ENCODE data around the gene SFT2D2. TPM values are rescaled to one million over a fixed set of nuclear protein-coding genes. Genes with fewer than 3 reads are reported as not detected.

SFT2D2 gene
- total RNA-seq, 1 experiment from 2014 or later, result 32.1 TPM

DNA sequence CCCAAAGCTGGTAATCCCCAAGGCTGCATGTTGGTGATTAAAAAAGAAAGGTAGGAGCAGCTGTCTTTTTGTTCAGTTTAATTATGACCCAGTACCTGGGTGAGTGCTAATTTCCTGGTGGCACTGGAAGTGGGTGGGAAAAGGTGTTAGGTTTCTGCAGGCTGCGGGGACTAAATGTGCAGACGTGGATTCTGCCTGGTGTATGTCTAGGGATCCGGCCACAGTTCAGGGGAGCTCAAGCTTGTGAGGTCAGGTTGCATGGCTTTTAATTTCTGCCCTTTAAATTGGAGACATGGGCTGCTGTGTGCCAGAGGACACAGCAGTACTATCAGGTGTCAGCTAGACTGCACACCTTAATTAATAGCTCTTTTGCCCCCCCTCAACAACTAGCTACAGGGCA is 34.6 kb downstream of the SFT2D2 start:
- H3K4me2 ChIP-seq (ENCODE audit: insufficient read depth, insufficient read length, low read length), result no peak overlapping the region
- H2AK5ac ChIP-seq (ENCODE audit: insufficient read length, low read length), result no peak overlapping the region

More for the DNA sequence above, 34.6 kb downstream of the SFT2D2 start:
- no peak overlapping the region for H3T11ph ChIP-seq (ENCODE audit: low read length)
- H3K4ac ChIP-seq (ENCODE audit: low read depth, low read length), result no peak overlapping the region
- TF ChIP-seq, protein P1, sequence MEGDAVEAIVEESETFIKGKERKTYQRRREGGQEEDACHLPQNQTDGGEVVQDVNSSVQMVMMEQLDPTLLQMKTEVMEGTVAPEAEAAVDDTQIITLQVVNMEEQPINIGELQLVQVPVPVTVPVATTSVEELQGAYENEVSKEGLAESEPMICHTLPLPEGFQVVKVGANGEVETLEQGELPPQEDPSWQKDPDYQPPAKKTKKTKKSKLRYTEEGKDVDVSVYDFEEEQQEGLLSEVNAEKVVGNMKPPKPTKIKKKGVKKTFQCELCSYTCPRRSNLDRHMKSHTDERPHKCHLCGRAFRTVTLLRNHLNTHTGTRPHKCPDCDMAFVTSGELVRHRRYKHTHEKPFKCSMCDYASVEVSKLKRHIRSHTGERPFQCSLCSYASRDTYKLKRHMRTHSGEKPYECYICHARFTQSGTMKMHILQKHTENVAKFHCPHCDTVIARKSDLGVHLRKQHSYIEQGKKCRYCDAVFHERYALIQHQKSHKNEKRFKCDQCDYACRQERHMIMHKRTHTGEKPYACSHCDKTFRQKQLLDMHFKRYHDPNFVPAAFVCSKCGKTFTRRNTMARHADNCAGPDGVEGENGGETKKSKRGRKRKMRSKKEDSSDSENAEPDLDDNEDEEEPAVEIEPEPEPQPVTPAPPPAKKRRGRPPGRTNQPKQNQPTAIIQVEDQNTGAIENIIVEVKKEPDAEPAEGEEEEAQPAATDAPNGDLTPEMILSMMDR (conservative IDR thresholded peaks at IDR 0.05), result no peak
- H3K56ac ChIP-seq (ENCODE audit: insufficient read length, low read depth, low read length), result no peak overlapping the region
- H3K27me3 Mint-ChIP-seq (ENCODE audit: low read depth), result no peaks in the 10 kb centered on the region
- H3K14ac ChIP-seq (ENCODE audit: insufficient read depth, low read length), result no peak overlapping the region
- WGBS (ENCODE audit: extremely low coverage, insufficient read length, low lambda C conversion rate), result no CpG with 5 or more reads among the region's 3 CpGs
- H3K4me1 ChIP-seq (ENCODE audit: insufficient read depth, low read length), result peaks cover 7% of the 10 kb centered on the region
- no peaks in the 10 kb centered on the region for H3K23me2 ChIP-seq (ENCODE audit: insufficient read length, low read depth, low read length, poor library complexity, severe bottlenecking)
- H3K79me1 ChIP-seq (ENCODE audit: insufficient read depth, low read depth, low read length, poor library complexity, severe bottlenecking), result no peaks in the 10 kb centered on the region
- no peak overlapping the region for H3K18ac ChIP-seq (ENCODE audit: insufficient read length, low read depth, low read length)
- no peak overlapping the region for H4K91ac ChIP-seq (ENCODE audit: insufficient read length, low read depth, low read length)
- peak overlapping the region in 2 of 3 experiments; percentile 7 to 32; a peak in 2 of 7 replicates for H3K27ac Mint-ChIP-seq
- no peak overlapping the region for H4K5ac ChIP-seq (ENCODE audit: insufficient read length, low read depth, low read length)
- no peak overlapping the region for H2BK15ac ChIP-seq (ENCODE audit: low read depth, low read length)
- H3K23ac ChIP-seq (ENCODE audit: insufficient read length, low read depth, low read length), result no peak overlapping the region
- H2BK20ac ChIP-seq (ENCODE audit: low read depth, low read length, poor library complexity, severe bottlenecking), result no peak overlapping the region
- H3K4me1 Mint-ChIP-seq, result peaks cover 24 to 28% of the 10 kb centered on the region in 2 experiments
- no peaks in the 10 kb centered on the region for H3K27me3 ChIP-seq (ENCODE audit: insufficient read depth, low read length)
- peaks cover 5% of the 10 kb centered on the region for H3K9me3 ChIP-seq (ENCODE audit: control insufficient read depth, low read depth, low read length)
- H3K9me3 Mint-ChIP-seq, result peaks cover 38 to 41% of the 10 kb centered on the region in 2 experiments
- no peak overlapping the region for H2BK120ac ChIP-seq (ENCODE audit: low read depth, low read length, poor library complexity, severe bottlenecking)
- no peaks in the 10 kb centered on the region for H4K20me1 ChIP-seq (ENCODE audit: control insufficient read depth, insufficient read depth, insufficient read length)
- no peak overlapping the region for H3K27ac ChIP-seq (ENCODE audit: insufficient read length, low read depth, low read length)
- H4K8ac ChIP-seq (replicated peaks; ENCODE audit: insufficient read length, low read depth, low read length), result no peak overlapping the region
- no peak overlapping the region for H3K4me3 Mint-ChIP-seq
- no peak overlapping the region for H2BK5ac ChIP-seq (ENCODE audit: insufficient read length, low read length)
- H2BK12ac ChIP-seq (ENCODE audit: insufficient read length, low read depth, low read length), result no peak overlapping the region
- peaks cover 38 to 54% (median 41%) of the 10 kb centered on the region in 3 experiments for H3K36me3 Mint-ChIP-seq (ENCODE audit: insufficient read depth in 1 of 3, low read depth in 3 of 3)
- no peak for DNase-seq
- H3K9ac ChIP-seq (ENCODE audit: extremely low read depth, insufficient read length, low read length), result no peak overlapping the region
- no peaks in the 10 kb centered on the region for H3K79me2 ChIP-seq (ENCODE audit: insufficient read depth, low read length)
- H2AFZ ChIP-seq (ENCODE audit: low read length), result no peak overlapping the region

All from H9 (cell line).